ENCODE data around the gene RIT2. TPM values are rescaled to one million over a fixed set of nuclear protein-coding genes. Genes with fewer than 3 reads are reported as not detected.

Gene RIT2
- total RNA-seq, 1 experiment from 2014 or later, result not detected

DNA sequence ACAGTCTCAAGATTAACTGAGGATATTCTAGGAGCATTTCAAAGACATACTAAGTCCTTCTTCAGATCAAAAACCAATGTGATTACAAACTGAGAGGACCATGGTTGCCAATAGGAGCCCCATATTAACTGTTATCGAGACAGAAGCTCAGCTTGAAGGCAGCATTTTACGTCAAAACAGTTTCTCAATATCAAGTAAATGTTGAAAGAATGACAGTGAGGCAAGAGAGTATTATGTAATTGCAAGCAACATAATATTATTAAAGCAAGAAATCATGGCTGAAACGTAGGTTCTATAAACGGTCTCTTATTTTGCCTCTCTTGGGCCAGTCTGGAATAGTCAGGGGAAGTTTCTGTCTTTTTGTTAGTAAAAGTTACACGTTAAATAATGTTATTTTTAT lies 22.9 kb downstream of the RIT2 start:
- POLR2A ChIA-PET, result no interaction called here
- TF ChIP-seq, protein P1, sequence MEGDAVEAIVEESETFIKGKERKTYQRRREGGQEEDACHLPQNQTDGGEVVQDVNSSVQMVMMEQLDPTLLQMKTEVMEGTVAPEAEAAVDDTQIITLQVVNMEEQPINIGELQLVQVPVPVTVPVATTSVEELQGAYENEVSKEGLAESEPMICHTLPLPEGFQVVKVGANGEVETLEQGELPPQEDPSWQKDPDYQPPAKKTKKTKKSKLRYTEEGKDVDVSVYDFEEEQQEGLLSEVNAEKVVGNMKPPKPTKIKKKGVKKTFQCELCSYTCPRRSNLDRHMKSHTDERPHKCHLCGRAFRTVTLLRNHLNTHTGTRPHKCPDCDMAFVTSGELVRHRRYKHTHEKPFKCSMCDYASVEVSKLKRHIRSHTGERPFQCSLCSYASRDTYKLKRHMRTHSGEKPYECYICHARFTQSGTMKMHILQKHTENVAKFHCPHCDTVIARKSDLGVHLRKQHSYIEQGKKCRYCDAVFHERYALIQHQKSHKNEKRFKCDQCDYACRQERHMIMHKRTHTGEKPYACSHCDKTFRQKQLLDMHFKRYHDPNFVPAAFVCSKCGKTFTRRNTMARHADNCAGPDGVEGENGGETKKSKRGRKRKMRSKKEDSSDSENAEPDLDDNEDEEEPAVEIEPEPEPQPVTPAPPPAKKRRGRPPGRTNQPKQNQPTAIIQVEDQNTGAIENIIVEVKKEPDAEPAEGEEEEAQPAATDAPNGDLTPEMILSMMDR (IDR thresholded peaks at IDR 0.05; ENCODE audit: unreplicated experiment), result no peak
- CTCF ChIA-PET, result no interaction called here
- H3K4me3 Mint-ChIP-seq (ENCODE audit: unreplicated experiment), result no peak overlapping the region
- peak; percentile 31 for DNase-seq (ENCODE audit: unreplicated experiment)
- H3K36me3 Mint-ChIP-seq (ENCODE audit: insufficient read depth, unreplicated experiment), result no peaks in the 10 kb centered on the region
- H3K27ac Mint-ChIP-seq (ENCODE audit: low read depth, unreplicated experiment), result no peak overlapping the region
- no peaks in the 10 kb centered on the region for H3K9me3 Mint-ChIP-seq (ENCODE audit: unreplicated experiment)
- H3K4me1 Mint-ChIP-seq (ENCODE audit: insufficient read depth, unreplicated experiment), result peaks cover 12% of the 10 kb centered on the region
- no TSS peak for BruUV-seq (replicated peaks)
- H3K27me3 Mint-ChIP-seq (ENCODE audit: insufficient read depth, unreplicated experiment), result no peaks in the 10 kb centered on the region
- intact Hi-C loops (cut with micrococcal nuclease), result no loop called here

DNA sequence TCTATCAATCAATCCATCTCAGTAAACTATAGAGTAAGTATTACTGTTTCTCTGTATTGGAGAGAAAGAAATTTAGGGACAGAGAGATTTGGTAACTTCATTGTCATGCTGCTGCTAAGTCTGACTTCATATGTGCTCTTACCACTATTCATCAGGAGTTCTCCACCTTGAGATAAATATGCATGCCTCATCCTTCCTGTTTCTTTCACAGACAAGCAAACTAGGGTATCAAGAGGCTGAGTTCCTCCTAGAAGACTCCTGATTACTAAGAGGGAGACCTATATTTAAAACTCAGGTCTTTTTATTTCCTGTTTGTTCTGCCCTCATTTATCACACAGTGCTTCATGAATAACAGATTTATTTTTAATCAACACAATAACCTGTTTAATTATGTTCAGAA lies 34.1 kb downstream of the RIT2 start:
- Mint-ChIP-seq H3K4me1 (ENCODE audit: insufficient read depth, unreplicated experiment) (no peaks in the 10 kb centered on the region), H3K27me3 (ENCODE audit: insufficient read depth, unreplicated experiment) (no peaks in the 10 kb centered on the region), H3K9me3 (ENCODE audit: unreplicated experiment) (peaks cover 7% of the 10 kb centered on the region), H3K27ac (ENCODE audit: low read depth, unreplicated experiment) (no peak overlapping the region), H3K4me3 (ENCODE audit: unreplicated experiment) (no peak overlapping the region), H3K36me3 (ENCODE audit: insufficient read depth, unreplicated experiment) (no peaks in the 10 kb centered on the region)
- BruUV-seq (replicated peaks), result no TSS peak
- CTCF ChIA-PET, result no interaction called here
- intact Hi-C loops (cut with micrococcal nuclease), result no loop called here
- TF ChIP-seq, protein P1 (IDR thresholded peaks at IDR 0.05; ENCODE audit: unreplicated experiment), result no peak
- POLR2A ChIA-PET, result no interaction called here
- no peak for DNase-seq (ENCODE audit: unreplicated experiment)

DNA sequence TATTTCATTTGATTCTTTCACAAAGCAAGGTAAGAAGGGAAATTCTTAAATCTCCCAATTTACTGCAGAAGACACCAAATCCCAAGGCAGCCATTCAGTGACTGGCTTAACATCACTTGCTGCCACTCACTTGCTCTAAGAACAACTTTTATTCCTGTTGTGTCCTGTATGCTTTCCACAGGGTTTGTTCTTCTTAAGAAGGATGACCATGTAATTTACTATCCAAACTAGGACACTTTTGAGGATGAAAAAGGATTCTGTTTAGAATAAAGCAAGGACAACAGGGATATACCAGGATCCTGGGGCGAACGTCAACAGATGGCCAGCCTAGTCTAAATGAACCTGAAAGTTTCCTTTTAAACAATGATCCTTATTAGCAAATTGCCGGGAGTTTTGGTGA lies 34.8 kb downstream of the RIT2 start:
- Mint-ChIP-seq H3K36me3 (ENCODE audit: insufficient read depth, unreplicated experiment) (no peaks in the 10 kb centered on the region), H3K4me3 (ENCODE audit: unreplicated experiment) (no peak overlapping the region), H3K4me1 (ENCODE audit: insufficient read depth, unreplicated experiment) (no peaks in the 10 kb centered on the region), H3K27me3 (ENCODE audit: insufficient read depth, unreplicated experiment) (no peaks in the 10 kb centered on the region), H3K27ac (ENCODE audit: low read depth, unreplicated experiment) (no peak overlapping the region), H3K9me3 (ENCODE audit: unreplicated experiment) (peaks cover 7% of the 10 kb centered on the region)
- CTCF ChIA-PET, result no interaction called here
- intact Hi-C loops (cut with micrococcal nuclease), result no loop called here
- POLR2A ChIA-PET, result no interaction called here
- BruUV-seq (replicated peaks), result no TSS peak
- TF ChIP-seq, protein P1 (IDR thresholded peaks at IDR 0.05; ENCODE audit: unreplicated experiment), result no peak
- DNase-seq (ENCODE audit: unreplicated experiment), result no peak

DNA sequence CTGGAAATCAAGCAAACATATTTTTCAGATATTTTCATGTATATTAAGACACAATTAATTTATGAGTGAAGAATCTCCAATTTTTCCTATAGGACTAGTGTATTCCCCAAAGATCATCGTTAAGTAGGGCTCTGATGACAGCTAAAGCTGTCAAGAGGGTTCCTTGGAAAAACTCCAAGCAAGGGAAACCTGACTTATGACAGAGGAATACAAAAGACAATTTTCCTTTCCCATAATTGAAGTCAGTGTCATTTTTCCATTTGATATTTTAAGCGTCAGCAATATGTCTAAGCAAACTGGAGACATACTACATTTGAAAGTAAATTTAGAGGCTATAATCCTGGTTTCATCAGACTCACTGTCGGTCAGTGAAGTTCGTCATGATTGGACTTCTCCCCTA lies 36.1 kb downstream of the RIT2 start:
- H3K27me3 Mint-ChIP-seq (ENCODE audit: insufficient read depth, unreplicated experiment), result no peaks in the 10 kb centered on the region

More for the DNA sequence above, 36.1 kb downstream of the RIT2 start:
- DNase-seq (ENCODE audit: unreplicated experiment), result no peak
- Mint-ChIP-seq H3K9me3 (ENCODE audit: unreplicated experiment) (no peaks in the 10 kb centered on the region), H3K4me1 (ENCODE audit: insufficient read depth, unreplicated experiment) (no peaks in the 10 kb centered on the region), H3K27ac (ENCODE audit: low read depth, unreplicated experiment) (no peak overlapping the region), H3K36me3 (ENCODE audit: insufficient read depth, unreplicated experiment) (no peaks in the 10 kb centered on the region), H3K4me3 (ENCODE audit: unreplicated experiment) (no peak overlapping the region)
- TF ChIP-seq, protein P1 (IDR thresholded peaks at IDR 0.05; ENCODE audit: unreplicated experiment), result no peak
- intact Hi-C loops (cut with micrococcal nuclease), result no loop called here
- ChIA-PET CTCF (interaction anchor here (0.7 kb wide), 1 partner anchor 1172 kb away, joined by 3 read pairs; no protein-coding TSS in a partner anchor), POLR2A (no interaction called here)
- no TSS peak for BruUV-seq (replicated peaks)
